HUDEP-2 (cell line): ENCODE results near the gene PTPRG.

Source experiments
- DNase-seq, 76 experiments: peaks; one replicate each; lab custom pipeline; 2025; ENCODE audit not compliant: unreplicated experiment in 76 of 76; lab: John Stamatoyannopoulos, UW

PTPRG gene

DNA sequence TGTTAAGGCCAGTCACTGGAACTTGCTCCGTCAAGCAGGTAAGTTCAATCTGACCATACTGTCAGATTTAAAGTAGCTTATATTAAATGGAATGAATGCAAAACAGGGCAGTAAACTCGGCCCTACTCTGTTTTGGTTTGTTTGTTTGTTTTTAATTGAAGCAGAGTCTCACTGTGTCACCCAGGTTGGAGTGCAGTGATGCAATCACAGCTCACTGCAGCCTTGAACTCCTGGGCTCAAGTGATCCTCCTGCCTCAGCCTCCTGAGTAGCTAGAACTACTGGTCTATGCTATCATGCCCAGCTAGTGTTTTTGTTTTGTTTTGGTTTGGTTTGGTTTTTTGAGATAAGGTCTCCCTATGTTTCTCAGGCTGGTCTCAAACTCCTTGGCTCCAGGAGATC, 507.0 kb downstream of the PTPRG start:
- no peak for DNase-seq

GRCh38 chr3:62070891-62071290, 509.5 kb downstream of the PTPRG start:
- DNase-seq, result no peak

- no peak for DNase-seq
Measured at GRCh38 chr3:62073038-62073437, 511.7 kb downstream of the PTPRG start.

DNA sequence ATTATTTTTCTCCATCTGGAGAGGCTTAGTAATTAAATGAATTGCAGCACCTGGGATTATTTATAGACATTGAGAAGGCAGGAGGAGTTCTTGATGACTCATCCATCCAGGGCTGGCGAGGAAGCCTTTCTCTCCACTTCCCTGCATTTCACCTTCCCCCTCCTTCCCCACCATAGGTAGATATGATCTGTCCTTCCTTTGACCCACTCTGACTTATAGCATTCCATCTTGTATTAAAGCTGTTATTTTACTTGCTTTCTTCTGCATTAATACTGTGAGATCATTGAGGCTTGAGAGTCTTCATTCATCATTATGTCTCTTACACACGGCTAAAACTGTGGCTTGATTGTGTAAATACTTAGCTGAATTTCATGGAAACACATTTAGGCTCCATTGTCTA, 523.2 kb downstream of the PTPRG start:
- no peak for DNase-seq

DNA sequence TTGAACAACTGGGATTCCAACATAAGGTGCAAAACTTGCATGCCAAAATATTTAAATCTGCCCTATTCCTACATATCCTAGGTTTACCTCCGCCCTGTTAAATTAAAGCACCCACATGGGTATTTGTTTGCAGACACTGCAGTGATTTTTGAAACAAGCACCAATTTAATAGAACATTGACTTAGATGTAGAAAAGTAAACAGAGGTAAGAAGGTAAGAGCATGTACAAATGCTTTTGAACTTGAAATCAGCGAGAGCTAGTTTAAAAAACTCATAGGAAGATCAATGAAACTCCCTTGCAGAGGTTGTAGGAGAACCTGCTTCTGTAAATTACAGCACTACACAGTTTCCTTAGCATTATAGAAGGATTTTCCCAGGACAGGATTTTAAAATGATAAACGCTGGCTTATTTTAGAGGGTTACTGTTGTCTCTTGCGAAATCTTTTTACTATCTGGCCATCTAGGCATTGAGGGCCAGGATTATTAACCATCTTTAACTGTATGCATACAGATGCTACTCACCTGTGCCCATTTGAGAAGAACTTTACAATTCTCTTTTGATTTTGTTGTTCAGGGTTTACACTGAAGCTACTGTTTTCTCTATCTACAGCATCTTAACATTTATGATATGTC, 527.2 kb downstream of the PTPRG start:
- DNase-seq, result no peak

- no peak for DNase-seq
Measured at GRCh38 chr3:62090066-62090465, 528.7 kb downstream of the PTPRG start.

DNA sequence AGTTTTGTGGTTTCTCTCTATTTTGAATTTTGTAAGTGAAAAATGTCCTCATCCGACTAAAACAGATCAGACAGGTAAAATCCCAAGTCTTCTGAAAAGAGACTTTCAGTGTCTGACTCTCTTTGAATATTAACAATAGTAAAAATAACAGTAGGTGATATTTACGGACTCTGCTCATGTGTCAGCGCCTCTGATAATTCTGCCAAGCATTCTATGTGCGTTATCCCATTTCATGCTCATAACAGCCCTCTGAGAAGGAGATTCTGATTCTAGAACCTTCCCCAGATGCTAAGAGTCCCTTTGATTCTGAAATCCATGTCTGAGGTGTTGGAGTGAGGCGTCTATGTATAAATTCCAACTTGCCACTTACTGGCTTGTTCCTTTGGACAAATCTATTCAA, 529.1 kb downstream of the PTPRG start:
- DNase-seq, result no peak

GRCh38 chr3:62093025-62093424, 531.7 kb downstream of the PTPRG start:
- DNase-seq, result no peak

GRCh38 chr3:62094461-62094860, 533.1 kb downstream of the PTPRG start:
- DNase-seq, result no peak

- no peak for DNase-seq
Measured at GRCh38 chr3:62095080-62095479, 533.7 kb downstream of the PTPRG start.

- no peak for DNase-seq
Measured at GRCh38 chr3:62095756-62096155, 534.4 kb downstream of the PTPRG start.

GRCh38 chr3:62096521-62096920, 535.1 kb downstream of the PTPRG start:
- DNase-seq, result no peak

DNA sequence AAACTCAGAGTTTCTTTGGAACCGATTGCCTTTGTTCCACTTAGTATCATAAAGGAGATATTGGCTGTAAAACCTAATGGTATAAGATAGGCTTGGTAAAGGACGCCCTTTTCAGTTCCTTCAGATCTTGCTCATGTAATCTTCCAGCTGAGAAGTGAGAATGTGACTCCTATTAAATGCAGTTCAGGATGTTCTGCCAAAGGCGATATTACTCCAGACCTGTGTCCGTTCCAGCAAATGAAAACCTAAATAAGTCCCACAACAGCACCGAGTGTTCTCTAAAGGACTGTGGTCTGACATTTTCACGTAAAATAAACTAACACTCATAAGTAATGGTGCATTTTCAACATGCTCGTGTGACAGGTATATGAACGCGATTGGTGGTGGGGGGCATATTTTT, 535.8 kb downstream of the PTPRG start:
- no peak for DNase-seq

DNA sequence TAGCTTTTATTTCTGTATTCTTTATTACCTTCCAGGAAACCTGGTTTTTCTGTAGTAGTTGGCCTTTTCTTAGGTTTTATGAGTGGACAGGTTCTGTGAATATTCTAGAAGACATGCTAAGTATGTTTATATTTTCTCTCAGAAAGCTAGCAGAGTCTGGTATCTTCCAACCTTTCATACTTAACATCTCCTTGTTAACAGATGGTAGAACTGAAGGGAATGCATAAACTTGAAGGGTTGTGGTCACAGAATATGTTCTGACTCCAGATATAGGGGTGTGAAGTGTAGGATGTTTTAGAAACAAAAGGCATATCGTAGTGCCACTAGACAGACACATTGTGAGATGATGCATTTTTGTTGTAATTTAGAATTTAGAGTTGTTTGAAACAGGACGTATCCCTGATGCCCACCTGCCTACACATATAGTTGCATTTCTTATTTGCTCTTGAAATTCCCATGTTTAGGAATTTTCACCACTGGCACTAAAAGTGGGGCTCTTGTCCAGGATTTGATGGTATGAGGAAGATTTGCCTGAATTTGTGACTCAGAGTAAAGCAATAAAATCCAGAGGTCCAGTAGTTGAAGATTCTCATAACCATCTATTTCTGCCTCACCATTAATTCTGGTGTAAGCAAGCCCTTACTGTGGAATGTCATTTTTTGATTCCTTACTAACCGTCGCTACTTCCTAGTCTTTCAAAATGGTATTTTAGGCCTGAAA, 537.4 kb downstream of the PTPRG start:
- DNase-seq, result no peak

DNA sequence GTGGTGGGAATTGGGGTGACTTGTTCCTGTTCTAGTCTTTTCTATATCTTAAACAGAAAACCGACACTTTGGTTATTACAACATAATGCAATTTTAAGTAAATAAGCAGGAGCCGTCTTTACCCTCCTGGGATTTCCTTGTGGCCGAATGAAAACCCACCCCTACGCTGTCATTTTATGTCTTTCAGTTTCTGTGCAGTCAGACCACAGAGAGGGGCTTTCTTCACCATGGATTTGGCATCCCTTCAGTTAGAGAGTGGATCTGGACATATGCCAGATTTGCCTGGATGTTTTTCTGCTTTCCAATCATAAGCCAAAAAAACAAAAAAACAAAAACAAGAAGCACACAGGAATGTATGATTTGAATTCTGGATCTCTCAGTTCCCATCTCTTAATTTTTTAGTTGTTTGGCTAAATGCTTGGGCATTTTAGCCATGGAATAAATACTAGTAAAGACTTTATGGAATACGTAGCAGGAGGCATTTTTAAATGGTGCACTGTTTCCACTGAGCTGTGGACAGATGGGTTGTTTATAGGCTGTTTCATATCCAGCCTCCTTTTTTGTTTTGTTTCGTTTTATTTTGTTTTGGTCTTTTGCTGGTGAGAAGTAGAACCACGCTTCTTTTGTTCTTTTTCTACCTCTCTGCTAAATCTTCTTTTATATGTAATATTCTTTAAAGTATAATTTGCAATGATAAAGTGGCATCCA, 539.1 kb downstream of the PTPRG start:
- DNase-seq, result no peak

DNA sequence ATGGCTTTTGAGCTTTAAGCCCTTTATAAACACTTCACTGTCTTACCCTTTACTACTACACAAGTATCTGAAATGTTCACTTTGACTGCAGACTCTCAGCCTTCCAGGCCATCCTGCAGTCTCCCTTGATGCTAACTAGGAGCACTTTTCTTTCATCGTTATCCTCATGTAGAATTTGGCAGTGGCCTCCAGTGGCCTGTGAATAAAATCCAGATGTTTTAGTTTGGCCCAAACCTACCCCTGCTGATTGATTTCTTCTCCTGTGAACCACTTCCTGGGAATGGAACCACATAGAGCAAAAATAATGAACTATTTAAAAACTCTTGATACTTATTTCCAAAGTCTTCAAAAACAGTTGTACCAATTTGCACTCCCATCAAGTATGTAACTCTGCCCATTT, 540.1 kb downstream of the PTPRG start:
- no peak for DNase-seq

DNA sequence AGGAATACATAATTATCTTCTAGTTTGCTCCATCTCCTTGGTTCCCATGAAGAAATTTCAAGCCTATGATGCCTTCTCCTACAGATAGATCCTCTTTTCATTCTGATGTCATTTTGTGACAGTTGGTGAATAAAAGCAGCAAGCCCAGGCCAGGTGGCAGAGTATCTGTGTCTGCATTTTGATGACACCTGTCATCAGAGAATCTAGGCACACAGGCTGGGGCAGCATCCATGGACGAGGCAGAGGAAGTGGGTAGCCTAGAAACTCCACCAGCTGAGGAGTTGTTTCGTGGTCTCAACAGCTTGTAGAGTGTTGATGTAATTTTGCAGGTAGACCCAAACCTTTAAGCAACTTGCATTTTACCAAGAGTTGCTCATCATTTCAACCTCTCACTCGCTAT, 542.2 kb downstream of the PTPRG start:
- DNase-seq, result no peak

DNA sequence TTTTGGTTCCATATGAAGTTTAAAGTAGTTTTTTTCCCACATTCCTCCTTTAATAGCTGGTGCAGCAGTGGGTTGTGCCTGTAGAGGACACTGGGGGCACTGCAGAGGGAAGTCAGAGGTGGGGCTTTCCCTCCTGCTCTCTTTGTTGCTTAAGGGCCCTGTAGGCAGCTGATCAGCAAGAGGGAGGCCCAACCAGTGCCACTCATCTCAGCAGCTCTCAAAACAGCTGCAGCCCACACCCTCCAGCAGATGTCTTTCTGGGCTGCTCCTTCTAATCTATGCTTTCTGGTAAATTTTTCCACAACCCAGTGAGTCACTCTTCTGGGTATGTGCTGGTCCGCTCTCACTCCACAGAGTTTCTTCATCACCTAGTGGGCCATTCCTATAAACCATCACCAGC, 548.2 kb downstream of the PTPRG start:
- peak in 1 of 76 experiments; percentile 3 for DNase-seq

DNA sequence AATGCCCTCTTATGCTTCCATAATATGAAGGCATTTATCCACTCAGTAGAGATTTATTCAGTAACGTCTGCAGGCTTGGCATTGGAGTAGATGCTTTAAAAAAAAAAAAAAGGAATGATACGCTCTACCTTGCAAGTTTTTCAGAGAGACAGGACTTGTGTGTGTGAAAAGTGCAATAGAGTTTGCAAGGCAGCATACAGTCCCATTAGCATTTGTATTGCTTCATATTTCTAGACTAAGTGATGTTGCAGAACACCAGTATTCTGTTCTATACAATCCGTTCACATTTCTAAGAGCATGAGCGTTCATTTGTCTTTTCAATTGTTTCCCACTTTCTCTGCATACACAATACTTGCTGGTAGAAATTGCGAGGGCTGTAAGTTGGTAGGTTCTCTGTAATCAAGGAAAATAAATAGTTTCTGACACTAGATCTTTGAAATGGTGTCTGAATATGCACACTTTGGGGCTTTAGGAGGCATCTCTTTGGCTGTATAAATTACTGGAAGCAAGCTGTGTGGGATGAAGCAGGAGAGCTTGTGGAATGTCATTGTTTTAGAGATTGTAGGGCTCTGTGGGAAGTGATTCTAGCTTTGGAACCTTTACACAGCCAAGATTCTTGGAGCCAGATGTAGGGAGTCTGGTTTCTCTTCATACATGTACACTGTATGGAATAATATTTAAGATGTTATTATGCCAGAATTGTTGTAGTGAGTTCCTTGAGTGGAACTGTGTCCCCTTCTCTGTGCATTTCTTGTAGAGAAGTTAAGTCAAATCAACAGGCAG, 549.3 kb downstream of the PTPRG start:
- no peak for DNase-seq

GRCh38 chr3:62113092-62113491, 551.7 kb downstream of the PTPRG start:
- DNase-seq, result no peak

DNA sequence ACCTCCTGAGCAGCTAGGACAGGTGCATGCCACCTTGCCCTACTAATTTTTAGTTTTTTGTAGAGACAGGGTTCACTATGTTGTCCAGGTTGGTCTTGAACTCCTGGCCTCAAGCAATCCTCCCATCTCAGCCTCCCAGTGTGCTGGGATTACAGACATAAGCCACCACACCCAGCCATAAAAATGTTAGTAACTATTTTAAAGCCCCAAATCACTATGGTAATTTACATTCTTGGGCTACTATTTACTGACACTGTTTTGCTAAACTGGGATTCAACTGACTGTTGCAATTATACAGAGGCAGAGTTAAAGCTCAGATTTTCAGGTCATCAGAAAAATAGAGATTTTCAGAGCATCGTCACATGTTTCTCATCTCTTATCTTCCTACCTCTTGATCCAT, 553.4 kb downstream of the PTPRG start:
- no peak for DNase-seq
